Epithelial cell of esophagus (primary cell): ENCODE data around the gene KRTAP10-5.
A peak's percentile ranks its signal among the peaks of the same experiment; 100 is the strongest.
"Not testable (repeated sequence)": the region's sequence is repeated elsewhere in the genome, so short reads cannot be mapped to it uniquely, and the experiment has no call there.

Source experiments
- DNase-seq: peaks from one replicate; pipeline ENCODE4 v3.0.0; 2010; ENCODE audit warnings: low read depth
- H3K4me3 ChIP-seq: 2 replicates; pipeline ENCODE4 v1.5.1; 2011; ENCODE audit warnings: mild to moderate bottlenecking, low read length, control low read depth
- CTCF ChIP-seq: IDR thresholded peaks from 2 replicates; pipeline ENCODE4 v1.5.1; 2011; ENCODE audit warnings: low read depth, mild to moderate bottlenecking, low read length, control low read depth, inconsistent platforms; ENCODE audit not compliant: insufficient read depth; ENCODE audit errors: missing control alignments

KRTAP10-5 gene

GRCh38 chr21:44552681-44553080 is 27.7 kb downstream of the KRTAP10-5 start:
- H3K4me3 ChIP-seq, result no peak overlapping the region
- no peak for TF ChIP-seq CTCF
- no peak for DNase-seq

- no peak overlapping the region for H3K4me3 ChIP-seq
- TF ChIP-seq CTCF, result no peak
- no peak for DNase-seq
These were observed 28.3 kb downstream of the KRTAP10-5 start for GRCh38 chr21:44552136-44552535.

GRCh38 chr21:44551340-44551961 is 29.0 kb downstream of the KRTAP10-5 start, which contains the start of gene KRTAP10-2:
TSS of gene KRTAP10-2 (minus strand) at chr21:44551505. CDS start at chr21:44551458, 47 bp downstream.
- TF ChIP-seq CTCF, result no peak
- DNase-seq, result no peak
- no peak within 1 kb of the TSS for H3K4me3 ChIP-seq

- no peak for TF ChIP-seq CTCF
- no peak for DNase-seq
- H3K4me3 ChIP-seq, result no peak overlapping the region
These were observed 29.6 kb downstream of the KRTAP10-5 start for GRCh38 chr21:44550807-44551206.

GRCh38 chr21:44550285-44550684 is 30.1 kb downstream of the KRTAP10-5 start:
- H3K4me3 ChIP-seq, DNase-seq: not testable (repeated sequence)

GRCh38 chr21:44549525-44550211 is 30.7 kb downstream of the KRTAP10-5 start:
- no peak for TF ChIP-seq CTCF
- no peak overlapping the region for H3K4me3 ChIP-seq
- no peak for DNase-seq

GRCh38 chr21:44548922-44549321 is 31.5 kb downstream of the KRTAP10-5 start:
- H3K4me3 ChIP-seq, result peak overlapping the region; percentile 18
- DNase-seq, result peak; percentile 5
- TF ChIP-seq CTCF, result no peak
